OCI-LY7 (cell line): ENCODE data around the gene NRCAM. TPM values are rescaled to one million over a fixed set of nuclear protein-coding genes. Genes with fewer than 3 reads are reported as not detected.

Source experiments
- BruUV-seq: library from RNA; stranded (reverse); fragments of 400-500 nt; replicated peaks from 2 replicates; lab custom pipeline; 2021; lab: Mats Ljungman, UMichigan
- CTCF ChIA-PET: fragments of 300-600 bp; sonication (Branson Sonifier 250); formaldehyde crosslinking; loops from one replicate; lab custom pipeline; 2022; ENCODE audit warnings: antibody characterized with exemption; ENCODE audit not compliant: unreplicated experiment; lab: Charles Lee
- POLR2A ChIA-PET: fragments of 300-600 bp; sonication (Branson Sonifier 250); formaldehyde crosslinking; loops from one replicate; lab custom pipeline; 2022; ENCODE audit warnings: antibody characterized with exemption; lab: Charles Lee
- DNase-seq: peaks from one replicate; pipeline ENCODE4 v3.0.0-alpha.2; 2015; ENCODE audit warnings: low spot score
- H2AFZ ChIP-seq: fragments of 200-600 bp; sonication (generic), shearing (Covaris generic); 2 replicates; pipeline ENCODE4 v1.6.1; 2014; ENCODE audit warnings: mild to moderate bottlenecking, antibody characterized with exemption, low read length, moderate library complexity
- H3K27ac ChIP-seq: fragments of 200-600 bp; sonication (generic); 2 replicates; pipeline ENCODE4 v1.5.1; 2014; ENCODE audit warnings: mixed run types, low read depth, mild to moderate bottlenecking, moderate library complexity, low read length, inconsistent platforms; ENCODE audit not compliant: poor library complexity, severe bottlenecking
- H3K36me3 ChIP-seq: fragments of 200-600 bp; sonication (generic); 2 replicates; pipeline ENCODE4 v1.6.1; 2014; ENCODE audit warnings: mild to moderate bottlenecking, antibody characterized with exemption, low read length, moderate library complexity, mixed read lengths; ENCODE audit not compliant: insufficient read depth
- H3K4me1 ChIP-seq: fragments of 200-600 bp; sonication (generic); 2 replicates; pipeline ENCODE4 v1.5.1; 2014; ENCODE audit warnings: mild to moderate bottlenecking, low read length; ENCODE audit not compliant: insufficient read depth, poor library complexity, severe bottlenecking
- H3K4me2 ChIP-seq: fragments of 200-600 bp; sonication (generic); 2 replicates; pipeline ENCODE4 v1.6.1; 2014; ENCODE audit warnings: mild to moderate bottlenecking, low read length
- H3K4me3 ChIP-seq: fragments of 200-600 bp; sonication (generic); 2 replicates; pipeline ENCODE4 v1.5.1; 2014; ENCODE audit warnings: mild to moderate bottlenecking, low read depth, low read length; ENCODE audit not compliant: poor library complexity, severe bottlenecking
- H3K79me2 ChIP-seq: fragments of 200-600 bp; sonication (generic); 2 replicates; pipeline ENCODE4 v1.6.1; 2016; ENCODE audit warnings: low read depth, mild to moderate bottlenecking, low read length, moderate library complexity, mixed read lengths; ENCODE audit not compliant: insufficient read depth
- H3K9me2 ChIP-seq: fragments of 200-600 bp; sonication (generic); 2 replicates; pipeline ENCODE4 v1.6.1; 2016; ENCODE audit warnings: mild to moderate bottlenecking, low read length, mixed read lengths; ENCODE audit not compliant: insufficient read depth
- H3K9me3 ChIP-seq: fragments of 200-600 bp; sonication (generic); 2 replicates; pipeline ENCODE4 v1.6.1; 2014; ENCODE audit warnings: mild to moderate bottlenecking, mixed run types, low read length, mixed read lengths
- H4K20me1 ChIP-seq: fragments of 200-600 bp; sonication (generic); 2 replicates; pipeline ENCODE4 v1.6.1; 2014; ENCODE audit warnings: mild to moderate bottlenecking, antibody characterized with exemption, low read length, moderate library complexity, mixed read lengths; ENCODE audit not compliant: insufficient read depth
- CTCF ChIP-seq: fragments of 200-600 bp; sonication (generic); conservative IDR thresholded peaks from 2 replicates; pipeline ENCODE4 v1.5.1; 2014; ENCODE audit warnings: mild to moderate bottlenecking, antibody characterized with exemption, low read length, moderate library complexity, mixed read lengths
- EZH2phosphoT487 ChIP-seq: fragments of 200-600 bp; sonication (generic); IDR thresholded peaks from 2 replicates; pipeline ENCODE4 v1.6.1; 2018; ENCODE audit warnings: low read depth, borderline replicate concordance, mild to moderate bottlenecking, mixed run types, antibody characterized with exemption, low read length, moderate library complexity, mixed read lengths
- intact Hi-C: fragments of 100-400 bp; cut with micrococcal nuclease; formaldehyde crosslinking; loops from one replicate; pipeline ENCODE4 v1.10.0; 2022; ENCODE audit not compliant: unreplicated experiment
- total RNA-seq, 2 experiments: library from RNA; depleted of rRNA in 1 of 2; stranded (reverse); fragments of >200 nt in 1 of 2; shearing (Covaris generic) in 1 of 2; gene quantifications; 2 replicates each; pipeline ENCODE4 v1.2.3, GENCODE V29; 2014 to 2022

NRCAM gene
- total RNA-seq, 2 experiments from 2014 or later: not detected

DNA sequence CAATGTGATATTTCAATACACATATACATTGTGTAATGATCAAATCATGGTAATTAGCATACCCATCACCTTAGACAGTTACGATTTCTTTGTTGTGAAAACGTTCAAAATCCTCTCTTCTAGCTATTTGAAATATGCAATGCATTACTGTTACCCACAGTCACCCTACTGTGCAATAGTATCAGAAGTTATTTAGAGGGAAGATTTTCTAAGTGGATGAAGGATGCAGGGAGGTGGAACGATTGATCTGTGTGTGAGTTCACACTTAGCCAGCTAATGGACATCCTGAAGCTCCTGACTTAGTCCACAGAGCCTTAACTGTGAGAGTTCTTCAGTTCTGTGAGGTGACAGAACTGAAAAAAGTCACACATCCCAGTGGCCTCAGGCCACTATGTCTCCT, 228.9 kb downstream of the NRCAM start:
- ChIA-PET CTCF (no interaction called here), POLR2A (interaction anchor here (1.0 kb wide), 1 partner anchor 26 kb away, joined by 3 read pairs; no protein-coding TSS in a partner anchor)
- Histone ChIP-seq H3K79me2 (no peaks in the 10 kb centered on the region), H3K36me3 (no peaks in the 10 kb centered on the region), H3K4me2 (no peak overlapping the region), H3K27ac (no peak overlapping the region), H3K4me1 (no peaks in the 10 kb centered on the region), H3K4me3 (no peak overlapping the region), H3K9me3 (no peaks in the 10 kb centered on the region), H2AFZ (no peak overlapping the region), H4K20me1 (no peaks in the 10 kb centered on the region), H3K9me2 (no peaks in the 10 kb centered on the region)
- DNase-seq: no peak
- TF ChIP-seq EZH2phosphoT487: no peak
- TF ChIP-seq CTCF: no peak
- no TSS peak for BruUV-seq
- intact Hi-C loops: no loop called here

DNA sequence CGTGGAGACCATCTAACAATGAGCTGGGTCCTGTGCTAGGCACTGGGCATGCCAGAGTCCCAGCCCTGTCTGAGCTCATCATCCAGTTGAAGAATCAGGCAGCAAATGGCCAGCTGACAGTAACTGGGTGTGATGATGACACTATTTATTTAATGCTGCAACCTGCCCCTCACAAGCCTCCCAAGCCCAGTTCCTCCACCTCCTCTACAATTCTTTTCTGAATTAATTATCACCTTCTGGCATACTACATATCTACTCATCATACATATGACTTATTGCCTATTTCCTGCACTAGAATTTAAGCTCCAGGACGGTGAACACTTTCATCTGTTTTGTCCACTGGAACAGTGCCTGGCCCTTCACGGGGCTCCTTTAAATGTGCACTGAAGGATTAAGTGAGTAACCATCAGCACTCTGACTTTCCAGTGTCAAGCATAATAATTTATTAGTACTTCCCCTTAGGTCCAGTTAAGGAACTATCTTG, 229.4 kb downstream of the NRCAM start:
- H3K4me2 ChIP-seq: no peak overlapping the region
- no peak overlapping the region for H3K27ac ChIP-seq
- H3K79me2 ChIP-seq: no peaks in the 10 kb centered on the region
- CTCF ChIA-PET: no interaction called here
- DNase-seq: no peak
- no peaks in the 10 kb centered on the region for H4K20me1 ChIP-seq
- intact Hi-C loops: no loop called here
- no peak overlapping the region for H2AFZ ChIP-seq
- no peaks in the 10 kb centered on the region for H3K4me1 ChIP-seq
- no peaks in the 10 kb centered on the region for H3K36me3 ChIP-seq
- no peak overlapping the region for H3K4me3 ChIP-seq
- TF ChIP-seq CTCF (no peak), EZH2phosphoT487 (no peak)
- BruUV-seq: no TSS peak
- no peaks in the 10 kb centered on the region for H3K9me3 ChIP-seq
- POLR2A ChIA-PET: interaction anchor here (1.0 kb wide), 1 partner anchor 26 kb away, joined by 3 read pairs; no protein-coding TSS in a partner anchor
- H3K9me2 ChIP-seq: no peaks in the 10 kb centered on the region

GRCh38 chr7:108225531-108226181, 230.6 kb downstream of the NRCAM start:
- no peaks in the 10 kb centered on the region for H3K79me2 ChIP-seq
- CTCF ChIA-PET: no interaction called here
- H3K9me2 ChIP-seq: no peaks in the 10 kb centered on the region
- BruUV-seq: no TSS peak
- H3K4me3 ChIP-seq: no peak overlapping the region
- intact Hi-C loops: no loop called here
- H4K20me1 ChIP-seq: no peaks in the 10 kb centered on the region
- no peak overlapping the region for H2AFZ ChIP-seq
- H3K4me1 ChIP-seq: no peaks in the 10 kb centered on the region
- POLR2A ChIA-PET: no interaction called here
- no peak overlapping the region for H3K27ac ChIP-seq
- TF ChIP-seq EZH2phosphoT487 (no peak), CTCF (0 out of 2 replicates have a peak, but pooled peaks have one; percentile 27)
- H3K36me3 ChIP-seq: no peaks in the 10 kb centered on the region
- DNase-seq: no peak
- no peak overlapping the region for H3K4me2 ChIP-seq
- no peaks in the 10 kb centered on the region for H3K9me3 ChIP-seq
